HEK293 (cell line): ENCODE measurements around the gene QRICH2.

Experiments used
- CTCF ChIA-PET: fragments of 350-600 bp; formaldehyde crosslinking; extraction: SDS; loops from one replicate; lab custom pipeline; 2021; ENCODE audit warnings: antibody characterized with exemption; lab: Yijun Ruan, JAX
- POLR2A ChIA-PET: fragments of 300-600 bp; formaldehyde crosslinking; extraction: SDS; loops from one replicate; lab custom pipeline; 2020; ENCODE audit warnings: antibody characterized with exemption, inconsistent platforms; lab: Yijun Ruan, JAX
- H3K27ac ChIP-seq: fragments of 200-500 bp; sonication (Bioruptor generic); 2 replicates; pipeline ENCODE4 v1.5.1; 2014; ENCODE audit warnings: low read depth, low read length, control low read depth, inconsistent platforms; ENCODE audit errors: extremely low read depth
- H3K36me3 ChIP-seq, 2 experiments: fragments of 200-500 bp in 1 of 2; sonication (Bioruptor generic) in 1 of 2; 1 replicate in 1 of 2; 2 replicates in 1 of 2; pipeline ENCODE4 v1.5.1; 2014 to 2017; ENCODE audit warnings: inconsistent platforms in 2 of 2, low read length in 2 of 2; ENCODE audit not compliant: control insufficient read depth in 2 of 2, insufficient read depth in 1 of 2
- H3K4me1 ChIP-seq: fragments of 200-500 bp; sonication (Bioruptor generic); 2 replicates; pipeline ENCODE4 v1.5.1; 2014; ENCODE audit warnings: mild to moderate bottlenecking, low read length, inconsistent platforms; ENCODE audit not compliant: control insufficient read depth, insufficient read depth
- H3K4me3 ChIP-seq: 2 replicates; pipeline ENCODE4 v1.5.1; 2011; ENCODE audit warnings: low read depth, mild to moderate bottlenecking, control low read depth, low read length, moderate library complexity
- H3K9me3 ChIP-seq: fragments of 200-500 bp; sonication (Bioruptor generic); 2 replicates; pipeline ENCODE4 v1.5.1; 2014; ENCODE audit warnings: low read depth, low read length, inconsistent platforms; ENCODE audit not compliant: control insufficient read depth, insufficient read depth
- GLIS2 ChIP-seq: fragments of 450-650 bp; formaldehyde crosslinking; IDR thresholded peaks from 2 replicates; pipeline ENCODE4 v1.5.1; 2016; ENCODE audit warnings: missing biosample characterization, missing genetic modification characterization
- HIC1 ChIP-seq: fragments of 450-650 bp; formaldehyde crosslinking; IDR thresholded peaks from 2 replicates; pipeline ENCODE4 v1.5.1; 2016; ENCODE audit warnings: missing biosample characterization, missing genetic modification characterization
- OSR2 ChIP-seq: fragments of 450-650 bp; formaldehyde crosslinking; IDR thresholded peaks from 2 replicates; pipeline ENCODE4 v1.5.1; 2016; ENCODE audit warnings: missing biosample characterization, missing genetic modification characterization
- PRDM2 ChIP-seq: fragments of 450-650 bp; formaldehyde crosslinking; IDR thresholded peaks from 2 replicates; pipeline ENCODE4 v1.5.1; 2016; ENCODE audit warnings: missing biosample characterization, missing genetic modification characterization, borderline replicate concordance
- SP7 ChIP-seq: fragments of 450-650 bp; formaldehyde crosslinking; IDR thresholded peaks from 2 replicates; pipeline ENCODE4 v1.5.1; 2016; ENCODE audit warnings: missing biosample characterization, missing genetic modification characterization
- TCF7L2 ChIP-seq: IDR thresholded peaks from 2 replicates; pipeline ENCODE4 v1.6.1; 2011; ENCODE audit warnings: low read depth, mild to moderate bottlenecking, inconsistent platforms, low read length, moderate library complexity, borderline replicate concordance
- YY1 ChIP-seq: fragments of 450-650 bp; formaldehyde crosslinking; IDR thresholded peaks from 2 replicates; pipeline ENCODE4 v1.5.1; 2018; ENCODE audit warnings: missing biosample characterization, missing genetic modification characterization
- ZEB2 ChIP-seq: fragments of 450-650 bp; formaldehyde crosslinking; IDR thresholded peaks from 2 replicates; pipeline ENCODE4 v1.5.1; 2016; ENCODE audit warnings: missing biosample characterization, missing genetic modification characterization
- ZNF114 ChIP-seq: fragments of 450-650 bp; formaldehyde crosslinking; IDR thresholded peaks from 2 replicates; pipeline ENCODE4 v1.5.0; 2017; ENCODE audit warnings: missing biosample characterization, missing genetic modification characterization
- ZNF148 ChIP-seq: fragments of 450-650 bp; formaldehyde crosslinking; IDR thresholded peaks from 2 replicates; pipeline ENCODE4 v1.5.0; 2017; ENCODE audit warnings: missing biosample characterization, missing genetic modification characterization, borderline replicate concordance
- ZNF280C ChIP-seq: fragments of 450-650 bp; formaldehyde crosslinking; IDR thresholded peaks from 2 replicates; pipeline ENCODE4 v1.5.1; 2016; ENCODE audit warnings: missing biosample characterization, missing genetic modification characterization
- ZNF423 ChIP-seq: fragments of 450-650 bp; formaldehyde crosslinking; IDR thresholded peaks from 2 replicates; pipeline ENCODE4 v1.5.1; 2016; ENCODE audit warnings: missing biosample characterization, missing genetic modification characterization
- ZNF580 ChIP-seq: fragments of 450-650 bp; formaldehyde crosslinking; IDR thresholded peaks from 2 replicates; pipeline ENCODE4 v1.5.1; 2016; ENCODE audit warnings: missing biosample characterization, missing genetic modification characterization
- ZNF623 ChIP-seq: fragments of 450-650 bp; formaldehyde crosslinking; IDR thresholded peaks from 2 replicates; pipeline ENCODE4 v1.5.1; 2016; ENCODE audit warnings: missing biosample characterization, missing genetic modification characterization
- ZNF624 ChIP-seq: fragments of 450-650 bp; formaldehyde crosslinking; IDR thresholded peaks from 2 replicates; pipeline ENCODE4 v1.5.1; 2017; ENCODE audit warnings: missing biosample characterization, missing genetic modification characterization
- ZNF707 ChIP-seq: fragments of 450-650 bp; formaldehyde crosslinking; IDR thresholded peaks from 2 replicates; pipeline ENCODE4 v1.5.1; 2016; ENCODE audit warnings: missing biosample characterization, missing genetic modification characterization
- ZSCAN30 ChIP-seq: fragments of 450-650 bp; IDR thresholded peaks from 2 replicates; pipeline ENCODE4 v1.5.1; 2018; ENCODE audit warnings: missing biosample characterization, mild to moderate bottlenecking, missing genetic modification characterization, moderate library complexity

QRICH2 gene

GRCh38 chr17:76327696-76328095 lies 19.6 kb upstream of the QRICH2 start (continued):
- TF ChIP-seq PRDM2: no peak
- no peak for TF ChIP-seq ZNF280C (tag by site-specific recombination)
- no peak for TF ChIP-seq ZSCAN30 (tag by site-specific recombination)
- TF ChIP-seq YY1 (tag by site-specific recombination): no peak

- H3K4me3 ChIP-seq: no peak overlapping the region
- H3K27ac ChIP-seq: no peak overlapping the region
- no peaks in the 10 kb centered on the region for H3K9me3 ChIP-seq
- TF ChIP-seq OSR2: no peak
- TF ChIP-seq TCF7L2: no peak
- TF ChIP-seq HIC1: no peak
- TF ChIP-seq ZNF623: no peak
- TF ChIP-seq ZNF148 (tag by site-specific recombination): no peak
- TF ChIP-seq ZEB2 (tag by site-specific recombination): no peak
- no peak for TF ChIP-seq GLIS2 (tag by site-specific recombination)
- no peak for TF ChIP-seq ZNF707 (tag by site-specific recombination)
- no peak for TF ChIP-seq ZNF423
- no peak for TF ChIP-seq ZNF580 (tag by site-specific recombination)
- TF ChIP-seq SP7: no peak
- TF ChIP-seq ZNF624 (tag by site-specific recombination): no peak
- no peak for TF ChIP-seq ZNF114 (tag by site-specific recombination)
- CTCF ChIA-PET: interaction anchor here (0.5 to 2.7 kb wide), 5 partner anchors 10 to 180 kb away, joined by 3 to 12 read pairs (median 6); no protein-coding TSS in a partner anchor
- peaks cover 64 to 75% of the 10 kb centered on the region in 2 experiments for H3K36me3 ChIP-seq
- POLR2A ChIA-PET: no interaction called here
- H3K4me1 ChIP-seq: peaks cover 3% of the 10 kb centered on the region; the same call in 1 of the 2 replicates
These were observed 18.2 kb upstream of the QRICH2 start for GRCh38 chr17:76326306-76326705.
